Spleen (tissue), 7 donors: ENCODE data around the gene C4orf50.

Experiments
- CTCF ChIP-seq, 11 experiments: fragments of 200-600 bp in 7 of 11; fragments of 450-650 bp in 4 of 11; sonication (generic) in 4 of 11; IDR thresholded peaks in 8 of 11; conservative IDR thresholded peaks in 3 of 11; 1 replicate in 7 of 11; 2 replicates in 4 of 11; pipeline versions ENCODE4 v1.4.0 to v1.8.0; 2016 to 2021; ENCODE audit warnings: antibody characterized with exemption in 11 of 11, inconsistent platforms in 4 of 11, mild to moderate bottlenecking in 1 of 11
- POLR2A ChIP-seq, 3 donors: fragments of 450-650 bp; IDR thresholded peaks; one replicate each; pipeline ENCODE4 v1.5.1; 2017; ENCODE audit warnings: antibody characterized with exemption in 3 of 3, mild to moderate bottlenecking in 1 of 3
- POLR2AphosphoS5 ChIP-seq, 3 donors: sonication (generic); formaldehyde crosslinking; IDR thresholded peaks; one replicate each; pipeline ENCODE4 v1.5.1; 2017; ENCODE audit warnings: antibody characterized with exemption in 3 of 3
- donor health status: DM: no; HTN: no; CAD: no; lungs with moderate emphysema.
- donor health status: DM: no; HTN: no; CAD: no.
- donor health status: DM: no; HTN: no; CAD: no.

- no peak for TF ChIP-seq CTCF (IDR thresholded peaks at IDR 0.05 in 8 of 11, conservative IDR thresholded peaks at IDR 0.05 in 3 of 11)
- TF ChIP-seq POLR2A (IDR thresholded peaks at IDR 0.05), result no peak
- no peak for TF ChIP-seq POLR2AphosphoS5 (IDR thresholded peaks at IDR 0.05)
Measured at GRCh38 chr4:6038711-6039110, 20.5 kb upstream of the C4orf50 start.
